Measurements from ENCODE around the gene UST. TPM values are rescaled to one million over a fixed set of nuclear protein-coding genes. Genes with fewer than 3 reads are reported as not detected.
"Not testable (repeated sequence)": the region's sequence is repeated elsewhere in the genome, so short reads cannot be mapped to it uniquely, and the experiment has no call there.

The UST gene
- total RNA-seq, 4 donors from 2014 or later: 4.8 to 9.0 (median 7.8) TPM

DNA sequence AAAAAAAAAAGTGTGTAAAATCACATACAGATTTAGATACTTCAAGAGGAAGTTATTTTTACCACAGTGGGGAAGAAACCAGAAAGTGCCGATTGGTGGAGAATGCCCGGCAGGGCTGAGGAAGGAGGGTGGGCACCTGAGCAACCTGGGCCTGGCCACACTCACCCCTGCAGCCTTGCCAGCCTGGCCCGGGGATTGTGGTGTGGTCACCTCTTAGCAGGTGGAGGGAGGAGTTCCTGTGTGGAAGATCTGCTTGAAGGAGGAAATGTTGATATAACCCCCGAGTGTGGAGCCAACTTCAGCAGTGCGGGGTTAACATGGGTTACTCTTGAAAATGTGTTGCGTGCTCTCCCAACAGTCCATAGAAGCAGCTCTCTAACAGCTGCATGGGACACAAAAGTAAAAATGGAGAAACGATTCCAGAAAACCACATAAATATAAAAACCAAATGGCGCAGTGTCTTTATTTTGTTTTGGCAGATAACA, 14.7 kb downstream of the UST start:
- peak; percentile 30 for DNase-seq
- TF ChIP-seq POLR2A (IDR thresholded peaks at IDR 0.05): no peak
- WGBS, 2 donors (ENCODE audit: low coverage in 1 of 2): 21 to 37% methylated on average over 2 to 8 of the region's 8 CpGs
- in situ Hi-C loops (cut with MboI; ENCODE audit: low pct_ligation_motif_present in 1 of 4, low pct_unique_long_range_greater_than_20kb in 1 of 4, low sequenced_read_pairs in 3 of 4): no loop called here
- peak overlapping the region in 2 of 4 donors; percentile 6 to 26 for H3K4me3 ChIP-seq
- H3K4me1 ChIP-seq: peaks cover 5 to 40% (median 19%) of the 10 kb centered on the region in 4 donors
- H3K36me3 ChIP-seq: no peaks in the 10 kb centered on the region
- peak overlapping the region; percentile 77 to 85 (median 78) for H3K27ac ChIP-seq
- H3K27me3 ChIP-seq: no peaks in the 10 kb centered on the region
- H3K9me3 ChIP-seq: no peaks in the 10 kb centered on the region
- intact Hi-C loops (cut with DNase I; ENCODE audit: low total_unique reads): no loop called here

DNA sequence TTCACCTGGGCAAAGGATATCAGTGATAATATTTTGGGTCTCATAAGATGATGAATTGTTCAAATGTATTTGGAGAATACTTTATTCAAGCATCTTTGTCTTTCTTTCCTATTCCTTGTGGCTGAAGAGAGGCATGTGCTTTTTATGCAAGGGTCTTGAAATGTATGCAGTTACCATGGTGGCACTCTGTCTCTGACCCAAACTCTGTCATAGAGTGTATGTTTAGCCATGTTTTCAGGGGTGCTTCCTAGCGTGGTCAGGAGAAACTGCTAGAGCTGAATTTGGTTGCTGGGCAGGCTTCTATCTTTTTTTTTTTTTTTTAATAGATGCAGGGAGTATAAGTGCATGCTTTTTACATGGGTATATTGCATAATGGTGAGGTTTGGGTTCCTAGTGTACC, 15.4 kb downstream of the UST start:
- no peak for DNase-seq
- intact Hi-C loops (cut with DNase I; ENCODE audit: low total_unique reads) (no loop called here), in situ Hi-C loops (cut with MboI; ENCODE audit: low pct_ligation_motif_present in 1 of 4, low pct_unique_long_range_greater_than_20kb in 1 of 4, low sequenced_read_pairs in 3 of 4) (no loop called here)
- peak overlapping the region; percentile 77 to 85 (median 78) for H3K27ac ChIP-seq
- TF ChIP-seq, protein P1, sequence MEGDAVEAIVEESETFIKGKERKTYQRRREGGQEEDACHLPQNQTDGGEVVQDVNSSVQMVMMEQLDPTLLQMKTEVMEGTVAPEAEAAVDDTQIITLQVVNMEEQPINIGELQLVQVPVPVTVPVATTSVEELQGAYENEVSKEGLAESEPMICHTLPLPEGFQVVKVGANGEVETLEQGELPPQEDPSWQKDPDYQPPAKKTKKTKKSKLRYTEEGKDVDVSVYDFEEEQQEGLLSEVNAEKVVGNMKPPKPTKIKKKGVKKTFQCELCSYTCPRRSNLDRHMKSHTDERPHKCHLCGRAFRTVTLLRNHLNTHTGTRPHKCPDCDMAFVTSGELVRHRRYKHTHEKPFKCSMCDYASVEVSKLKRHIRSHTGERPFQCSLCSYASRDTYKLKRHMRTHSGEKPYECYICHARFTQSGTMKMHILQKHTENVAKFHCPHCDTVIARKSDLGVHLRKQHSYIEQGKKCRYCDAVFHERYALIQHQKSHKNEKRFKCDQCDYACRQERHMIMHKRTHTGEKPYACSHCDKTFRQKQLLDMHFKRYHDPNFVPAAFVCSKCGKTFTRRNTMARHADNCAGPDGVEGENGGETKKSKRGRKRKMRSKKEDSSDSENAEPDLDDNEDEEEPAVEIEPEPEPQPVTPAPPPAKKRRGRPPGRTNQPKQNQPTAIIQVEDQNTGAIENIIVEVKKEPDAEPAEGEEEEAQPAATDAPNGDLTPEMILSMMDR (IDR thresholded peaks at IDR 0.05): no peak
- TF ChIP-seq EP300 (IDR thresholded peaks at IDR 0.05; ENCODE audit: low read depth) (no peak), POLR2AphosphoS5 (IDR thresholded peaks at IDR 0.05) (no peak), POLR2A (IDR thresholded peaks at IDR 0.05) (no peak)
- H3K27me3 ChIP-seq: no peaks in the 10 kb centered on the region
- H3K4me3 ChIP-seq: no peak overlapping the region
- H3K36me3 ChIP-seq: no peaks in the 10 kb centered on the region
- no peaks in the 10 kb centered on the region for H3K9me3 ChIP-seq
- 81 to 100% methylated on average over 1 of the region's 1 CpG for WGBS, 2 donors (ENCODE audit: low coverage in 1 of 2)
- H3K4me1 ChIP-seq: peaks cover 5 to 40% (median 19%) of the 10 kb centered on the region in 4 donors

DNA sequence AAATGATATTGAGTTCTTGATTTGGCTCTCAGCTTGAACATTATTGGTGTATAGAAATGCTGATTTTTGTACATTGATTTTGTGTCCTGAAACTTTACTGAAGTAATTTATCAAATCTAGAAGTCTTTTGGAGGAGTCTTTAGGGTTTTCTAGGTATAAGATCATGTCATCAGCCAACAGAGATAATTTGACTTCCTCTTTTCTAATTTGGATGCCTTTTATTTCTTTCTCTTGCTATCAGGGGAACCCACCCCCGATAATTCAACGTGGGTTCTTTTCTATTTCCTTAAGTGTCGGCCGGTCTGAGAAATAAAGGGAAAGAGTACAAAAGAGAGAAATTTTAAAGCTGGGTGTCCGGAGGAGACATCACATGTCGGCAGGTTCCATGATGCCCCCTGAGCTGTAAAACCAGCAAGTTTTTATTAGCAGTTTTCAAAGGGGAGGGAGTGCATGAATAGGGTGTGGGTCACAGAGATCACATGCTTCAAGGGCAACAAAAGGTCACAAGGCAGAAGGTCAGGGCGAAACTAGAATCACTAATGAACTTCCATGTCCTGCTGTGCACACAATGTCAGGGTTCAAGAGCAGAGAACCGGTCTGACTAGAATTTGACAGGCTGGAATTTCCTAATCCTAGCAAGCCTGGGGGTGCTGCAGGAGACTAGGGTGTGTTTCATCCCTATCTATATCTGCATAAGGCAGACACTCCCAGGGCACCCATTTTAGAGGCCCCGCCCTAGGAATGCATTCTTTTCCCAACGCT, 17.6 kb downstream of the UST start:
- H3K4me3 ChIP-seq; H3K27ac ChIP-seq; H3K27me3 ChIP-seq; DNase-seq; intact Hi-C loops (cut with DNase I; ENCODE audit: low total_unique reads); H3K9me3 ChIP-seq; in situ Hi-C loops (cut with MboI; ENCODE audit: low pct_ligation_motif_present in 1 of 4, low pct_unique_long_range_greater_than_20kb in 1 of 4, low sequenced_read_pairs in 3 of 4); H3K36me3 ChIP-seq: not testable (repeated sequence)
- 78 to 79% methylated on average over 10 of the region's 10 CpGs for WGBS, 2 donors (ENCODE audit: low coverage in 1 of 2)
- H3K4me1 ChIP-seq: peaks cover 5 to 31% (median 19%) of the 10 kb centered on the region in 4 donors

DNA sequence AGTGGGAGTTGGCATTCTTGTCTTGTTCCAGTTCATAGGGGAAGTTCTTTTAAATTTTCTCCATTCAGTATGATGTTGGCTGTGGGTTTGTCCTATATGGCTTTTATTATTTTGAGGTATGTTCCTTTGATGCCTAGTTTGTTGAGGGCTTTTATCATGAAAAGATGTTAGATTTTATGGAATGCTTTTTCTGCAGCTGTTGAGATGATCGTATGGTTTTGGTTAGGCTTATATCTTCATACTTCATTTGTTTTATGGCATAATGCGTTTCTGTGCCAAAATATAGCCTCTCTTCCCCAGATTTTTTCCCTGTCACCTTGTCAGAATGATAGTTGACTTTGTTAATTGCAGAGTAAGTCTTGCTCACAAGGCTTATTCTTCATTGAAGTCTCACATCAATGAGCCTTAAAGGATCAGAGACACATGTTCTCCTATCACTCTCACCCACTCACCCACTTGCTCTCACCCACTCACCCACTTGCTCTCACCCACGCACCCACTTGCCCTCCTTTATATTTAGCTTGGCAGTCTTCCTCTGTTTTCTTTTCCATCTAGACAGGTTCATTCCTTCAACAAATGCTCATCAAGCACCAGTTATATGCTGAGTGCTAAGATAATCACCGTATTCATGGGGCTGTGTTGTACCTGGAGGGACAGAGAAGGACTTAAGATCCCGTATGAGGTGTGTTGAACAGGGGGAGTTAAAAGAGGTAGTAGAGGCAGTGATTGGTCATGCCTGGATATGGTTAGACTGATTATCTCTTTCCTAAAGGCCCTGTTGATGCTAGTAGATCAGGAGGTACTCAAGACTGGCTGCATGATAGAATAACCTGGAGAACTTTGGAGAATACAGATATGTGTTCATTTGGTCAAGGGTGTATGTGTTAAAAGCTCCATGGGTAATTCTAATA, 19.3 kb downstream of the UST start:
- intact Hi-C loops (cut with DNase I; ENCODE audit: low total_unique reads): no loop called here
- in situ Hi-C loops (cut with MboI; ENCODE audit: low pct_ligation_motif_present in 1 of 4, low pct_unique_long_range_greater_than_20kb in 1 of 4, low sequenced_read_pairs in 3 of 4): no loop called here
- TF ChIP-seq POLR2A (IDR thresholded peaks at IDR 0.05) (no peak), EP300 (IDR thresholded peaks at IDR 0.05; ENCODE audit: low read depth) (no peak), POLR2AphosphoS5 (IDR thresholded peaks at IDR 0.05) (no peak)
- TF ChIP-seq, protein P1 (IDR thresholded peaks at IDR 0.05): no peak

More for the DNA sequence above, 19.3 kb downstream of the UST start:
- H3K4me1 ChIP-seq: peaks cover 5 to 16% (median 10%) of the 10 kb centered on the region in 4 donors
- H3K9me3 ChIP-seq: no peaks in the 10 kb centered on the region
- no peaks in the 10 kb centered on the region for H3K36me3 ChIP-seq
- DNase-seq: no peak
- no peaks in the 10 kb centered on the region for H3K27me3 ChIP-seq
- H3K27ac ChIP-seq: no peak overlapping the region
- no peak overlapping the region for H3K4me3 ChIP-seq
- 69 to 76% methylated on average over 5 of the region's 5 CpGs for WGBS, 2 donors (ENCODE audit: low coverage in 1 of 2)
